Thoracic aorta (tissue), 2 donors: ENCODE measurements around the gene MAST3. TPM values are rescaled to one million over a fixed set of nuclear protein-coding genes. Genes with fewer than 3 reads are reported as not detected.
A peak's percentile ranks its signal among the peaks of the same experiment; 100 is the strongest.

Experiments
- ATAC-seq: fragments of 150-250 bp; one replicate; pipeline ENCODE4 v1.8.0; 2017; ENCODE audit warnings: low read depth; ENCODE audit not compliant: insufficient number of reproducible peaks, low FRiP score
- DNase-seq: peaks from one replicate; pipeline ENCODE4 v3.0.0-alpha.2; 2020; ENCODE audit warnings: low spot score
- H3K27ac ChIP-seq, 2 donors: fragments of 200-600 bp; sonication (generic); 1 replicate in 1 of 2; 2 replicates in 1 of 2; pipeline ENCODE4 v1.5.1; 2016; ENCODE audit warnings: mild to moderate bottlenecking in 2 of 2, moderate library complexity in 2 of 2
- H3K27me3 ChIP-seq: fragments of 200-600 bp; sonication (generic); replicated peaks from 2 replicates; pipeline ENCODE4 v1.6.0; 2016; ENCODE audit warnings: mild to moderate bottlenecking; ENCODE audit not compliant: insufficient read depth
- H3K36me3 ChIP-seq: fragments of 200-600 bp; sonication (generic); one replicate; pipeline ENCODE4 v1.5.1; 2016
- H3K4me1 ChIP-seq, 2 donors: fragments of 200-600 bp; sonication (generic); 1 replicate in 1 of 2; 2 replicates in 1 of 2; pipeline versions ENCODE4 v1.5.1 to v1.6.0; 2016; ENCODE audit warnings: low read depth in 2 of 2, mild to moderate bottlenecking in 1 of 2; ENCODE audit not compliant: control insufficient read depth in 1 of 2
- H3K4me3 ChIP-seq: fragments of 200-600 bp; sonication (generic); 2 replicates; pipeline ENCODE4 v1.5.1; 2016; ENCODE audit warnings: mild to moderate bottlenecking
- H3K9me3 ChIP-seq: fragments of 200-600 bp; sonication (generic); 2 replicates; pipeline ENCODE4 v1.5.1; 2016
- total RNA-seq, 2 donors: library from RNA; depleted of rRNA; stranded (reverse); fragments of >200 nt; gene quantifications; one replicate each; pipeline versions ENCODE4 v1.1.0 to v1.2.3, GENCODE V29; 2016
- TF ChIP-seq, protein P1 (sequence below): fragments of 200-600 bp; sonication (generic); IDR thresholded peaks from one replicate; pipeline ENCODE4 v1.5.1; 2019; ENCODE audit warnings: antibody characterized with exemption

The MAST3 gene
- total RNA-seq, 2 donors from 2014 or later = 18.7 to 27.8 TPM

DNA sequence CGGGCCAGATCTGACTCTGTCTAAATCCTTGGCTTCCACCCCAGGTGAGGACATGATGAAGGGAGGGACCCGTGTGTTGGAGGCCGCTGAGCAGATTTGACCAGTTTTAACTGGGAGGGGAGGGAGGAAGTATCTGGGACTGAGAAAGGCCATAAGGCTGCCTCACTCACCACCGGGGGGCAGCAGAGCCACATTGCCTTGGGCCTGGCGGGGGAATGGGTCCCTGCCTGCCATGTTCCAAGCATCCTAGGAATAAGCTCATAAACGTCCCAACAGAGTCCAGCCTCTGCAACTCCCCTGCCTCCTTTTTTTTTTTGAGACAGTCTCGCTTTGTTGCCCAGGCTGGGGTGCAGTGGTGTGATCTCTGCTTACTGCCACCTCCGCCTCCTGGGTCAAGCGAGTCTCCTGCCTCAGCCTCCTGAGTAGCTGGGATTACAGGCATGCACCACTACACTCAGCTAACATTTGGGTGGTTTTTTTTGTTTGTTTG, 15.5 kb downstream of the MAST3 start:
- DNase-seq = no peak
- no peaks in the 10 kb centered on the region for H3K36me3 ChIP-seq
- no peaks in the 10 kb centered on the region for H3K9me3 ChIP-seq
- no peak for ATAC-seq
- H3K27me3 ChIP-seq = no peaks in the 10 kb centered on the region
- H3K4me3 ChIP-seq = no peak overlapping the region
- TF ChIP-seq, protein P1, sequence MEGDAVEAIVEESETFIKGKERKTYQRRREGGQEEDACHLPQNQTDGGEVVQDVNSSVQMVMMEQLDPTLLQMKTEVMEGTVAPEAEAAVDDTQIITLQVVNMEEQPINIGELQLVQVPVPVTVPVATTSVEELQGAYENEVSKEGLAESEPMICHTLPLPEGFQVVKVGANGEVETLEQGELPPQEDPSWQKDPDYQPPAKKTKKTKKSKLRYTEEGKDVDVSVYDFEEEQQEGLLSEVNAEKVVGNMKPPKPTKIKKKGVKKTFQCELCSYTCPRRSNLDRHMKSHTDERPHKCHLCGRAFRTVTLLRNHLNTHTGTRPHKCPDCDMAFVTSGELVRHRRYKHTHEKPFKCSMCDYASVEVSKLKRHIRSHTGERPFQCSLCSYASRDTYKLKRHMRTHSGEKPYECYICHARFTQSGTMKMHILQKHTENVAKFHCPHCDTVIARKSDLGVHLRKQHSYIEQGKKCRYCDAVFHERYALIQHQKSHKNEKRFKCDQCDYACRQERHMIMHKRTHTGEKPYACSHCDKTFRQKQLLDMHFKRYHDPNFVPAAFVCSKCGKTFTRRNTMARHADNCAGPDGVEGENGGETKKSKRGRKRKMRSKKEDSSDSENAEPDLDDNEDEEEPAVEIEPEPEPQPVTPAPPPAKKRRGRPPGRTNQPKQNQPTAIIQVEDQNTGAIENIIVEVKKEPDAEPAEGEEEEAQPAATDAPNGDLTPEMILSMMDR = peak; percentile 75
- H3K4me1 ChIP-seq = peaks cover 11 to 27% of the 10 kb centered on the region in 2 donors
- H3K27ac ChIP-seq = no peak overlapping the region

DNA sequence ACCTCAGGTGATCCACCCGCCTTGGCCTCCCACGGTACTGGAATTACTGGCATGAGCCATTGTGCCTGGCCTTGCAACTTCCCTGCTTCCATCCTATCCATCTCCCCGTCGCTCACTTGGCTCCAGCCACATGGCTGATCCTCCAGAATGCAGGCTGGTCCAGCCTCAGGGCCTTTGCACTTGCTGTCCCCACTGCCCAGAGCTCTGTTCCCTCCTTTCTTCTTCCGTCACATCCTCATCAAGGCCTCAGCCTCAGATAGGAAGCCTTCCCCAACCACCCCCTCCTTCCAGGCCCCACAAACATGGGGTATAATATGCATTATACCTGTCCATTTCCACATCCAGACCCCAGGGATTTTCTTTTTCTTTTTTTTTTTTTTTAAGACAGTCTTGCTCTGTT, 16.2 kb downstream of the MAST3 start:
- H3K9me3 ChIP-seq = no peaks in the 10 kb centered on the region
- peaks cover 11 to 35% of the 10 kb centered on the region in 2 donors for H3K4me1 ChIP-seq
- ATAC-seq = no peak
- no peak overlapping the region for H3K4me3 ChIP-seq
- TF ChIP-seq, protein P1 = no peak
- H3K27ac ChIP-seq = no peak overlapping the region
- H3K36me3 ChIP-seq = no peaks in the 10 kb centered on the region
- no peaks in the 10 kb centered on the region for H3K27me3 ChIP-seq
- DNase-seq = no peak

DNA sequence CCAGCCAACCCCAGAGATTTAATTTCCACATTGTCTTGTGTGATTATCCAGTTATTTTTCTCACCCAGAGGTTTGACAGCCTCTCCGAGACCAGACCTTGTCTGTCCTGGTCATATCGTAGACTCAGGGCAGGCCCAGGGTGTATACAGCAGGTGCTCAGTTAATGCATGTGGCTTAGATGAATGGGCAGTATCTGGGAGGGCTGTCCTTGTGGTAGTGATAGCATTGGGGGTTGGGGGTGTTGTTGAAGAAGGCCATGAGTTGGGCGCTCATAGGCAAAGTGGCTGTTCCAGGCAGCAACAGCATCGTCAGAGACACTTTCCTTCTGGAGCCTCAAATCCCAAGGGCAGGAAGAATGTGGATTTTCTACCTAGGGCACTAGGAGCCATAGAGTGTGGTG, 16.9 kb downstream of the MAST3 start:
- Histone ChIP-seq H3K4me1 (peaks cover 11 to 36% of the 10 kb centered on the region in 2 donors), H3K4me3 (no peak overlapping the region), H3K27me3 (no peaks in the 10 kb centered on the region), H3K9me3 (no peaks in the 10 kb centered on the region), H3K36me3 (no peaks in the 10 kb centered on the region), H3K27ac (no peak overlapping the region)
- DNase-seq (no peak), ATAC-seq (no peak)
- TF ChIP-seq, protein P1 = no peak

DNA sequence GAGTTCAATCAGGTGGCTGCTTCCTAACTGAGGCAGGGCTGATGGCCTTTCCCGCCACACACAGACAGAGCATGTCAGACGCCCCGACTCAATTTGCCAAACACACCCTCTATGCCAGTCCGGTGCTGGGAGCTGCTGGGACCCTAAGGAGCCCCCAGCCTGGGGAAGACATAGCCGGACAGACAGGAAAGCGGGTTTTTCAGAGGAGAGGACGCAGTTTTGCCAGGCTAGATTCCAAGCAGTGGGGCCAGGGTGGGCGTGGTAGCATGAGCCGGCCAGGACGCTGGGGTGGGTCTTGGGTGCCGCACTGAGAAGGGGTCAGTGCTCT, 19.8 kb downstream of the MAST3 start:
- DNase-seq (no peak), ATAC-seq (peak; percentile 4)
- Histone ChIP-seq H3K27ac (no peak overlapping the region), H3K27me3 (no peaks in the 10 kb centered on the region), H3K9me3 (no peaks in the 10 kb centered on the region), H3K4me1 (peaks cover 7 to 21% of the 10 kb centered on the region in 2 donors), H3K36me3 (peaks cover under 1% of the 10 kb centered on the region), H3K4me3 (peak overlapping the region; percentile 92)
- TF ChIP-seq, protein P1 = no peak

DNA sequence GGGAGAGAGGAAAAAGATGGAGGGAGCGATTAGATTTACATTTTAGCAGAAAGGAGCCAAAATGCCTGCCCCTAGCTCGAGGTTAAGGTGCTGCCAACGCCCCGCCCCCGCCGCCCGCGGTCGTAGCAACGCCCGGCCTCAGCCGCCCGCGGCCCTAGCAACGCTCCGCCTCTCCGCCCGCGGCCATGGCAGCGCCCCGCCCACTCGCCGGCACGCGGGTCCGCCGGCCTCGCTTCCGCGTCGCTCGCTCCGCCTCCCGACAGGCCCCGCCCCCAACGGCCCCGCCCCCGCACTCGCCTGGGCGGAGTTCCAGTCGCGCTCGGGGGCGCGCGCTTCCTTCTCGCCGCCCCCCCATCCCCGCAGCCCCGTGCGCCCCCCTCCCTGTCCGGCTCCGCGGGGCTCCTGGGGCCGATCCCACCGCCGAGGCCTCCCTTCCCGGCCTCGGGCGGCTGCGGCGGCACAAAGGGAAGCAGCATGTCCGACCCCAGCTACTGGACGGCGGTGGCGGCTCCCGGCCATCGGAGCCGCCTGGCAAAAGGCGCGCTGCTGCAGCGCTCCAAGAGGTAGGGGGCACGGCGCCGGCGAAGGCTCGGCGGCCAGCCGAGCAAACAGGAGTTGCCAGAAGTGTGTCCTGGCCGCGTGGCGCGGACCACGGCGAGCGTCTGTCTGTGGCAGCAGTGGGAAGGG, 20.3 kb downstream of the MAST3 start:
- Histone ChIP-seq H3K9me3 (no peaks in the 10 kb centered on the region), H3K27ac (peak overlapping the region; percentile 56), H3K4me1 (peaks cover 7 to 21% of the 10 kb centered on the region in 2 donors), H3K36me3 (peaks cover 3% of the 10 kb centered on the region), H3K4me3 (peak overlapping the region; percentile 92), H3K27me3 (no peaks in the 10 kb centered on the region)
- no peak for DNase-seq
- peak; percentile 91 for ATAC-seq
- TF ChIP-seq, protein P1 = no peak
